Prostate gland (tissue), 2 donors: Measurements from ENCODE around the gene TACC2. TPM values are rescaled to one million over a fixed set of nuclear protein-coding genes. Genes with fewer than 3 reads are reported as not detected.

ENCODE experiments used
- DNase-seq: peaks from one replicate; pipeline ENCODE4 v3.0.0-alpha.2; 2019; ENCODE audit warnings: low spot score
- H3K27ac ChIP-seq, 2 donors: fragments of 200-600 bp; sonication (generic); 2 replicates each; pipeline ENCODE4 v1.5.1; 2017 to 2019
- H3K27me3 ChIP-seq: fragments of 200-600 bp; sonication (generic); replicated peaks from 2 replicates; pipeline ENCODE4 v1.5.1; 2019; ENCODE audit not compliant: insufficient read depth
- H3K36me3 ChIP-seq, 2 donors: fragments of 200-600 bp; sonication (generic); 1 replicate in 1 of 2; 2 replicates in 1 of 2; pipeline versions ENCODE4 v1.5.1 to v1.8.1; 2017 to 2019
- H3K4me1 ChIP-seq: fragments of 200-600 bp; sonication (generic); replicated peaks from 2 replicates; pipeline ENCODE4 v1.5.1; 2019
- H3K4me3 ChIP-seq, 2 donors: fragments of 200-600 bp; sonication (generic); 2 replicates each; pipeline ENCODE4 v1.5.1; 2017 to 2019
- H3K9me3 ChIP-seq: fragments of 200-600 bp; sonication (generic); 2 replicates; pipeline ENCODE4 v1.5.1; 2017
- CTCF ChIP-seq, 4 experiments: fragments of 200-600 bp in 2 of 4; fragments of 450-650 bp in 2 of 4; sonication (generic) in 2 of 4; IDR thresholded peaks; 1 replicate in 3 of 4; 2 replicates in 1 of 4; pipeline ENCODE4 v1.5.1; 2016 to 2019; ENCODE audit warnings: antibody characterized with exemption in 4 of 4, mild to moderate bottlenecking in 2 of 4, moderate library complexity in 2 of 4
- POLR2A ChIP-seq: fragments of 450-650 bp; IDR thresholded peaks from one replicate; pipeline ENCODE4 v1.6.1; 2016; ENCODE audit warnings: antibody characterized with exemption, mild to moderate bottlenecking
- POLR2AphosphoS5 ChIP-seq: sonication (generic); formaldehyde crosslinking; IDR thresholded peaks from one replicate; pipeline ENCODE4 v1.6.1; 2017; ENCODE audit warnings: antibody characterized with exemption
- WGBS: methylation state at CpG from one replicate; pipeline ENCODE4 v1.1.5; 2018; 5-methylcytosine and 5-hydroxymethylcytosine counted together
- intact Hi-C: fragments of 100-400 bp; cut with DNase I; formaldehyde crosslinking; loops from one replicate; pipeline ENCODE4 v1.14.2; 2022
- total RNA-seq, 2 donors: library from RNA; depleted of rRNA; stranded (reverse); fragments of >200 nt; gene quantifications; one replicate each; pipeline ENCODE4 v1.1.0, GENCODE V29; 2016

The TACC2 gene
- total RNA-seq, 2 donors from 2014 or later: 101 to 140 TPM

DNA sequence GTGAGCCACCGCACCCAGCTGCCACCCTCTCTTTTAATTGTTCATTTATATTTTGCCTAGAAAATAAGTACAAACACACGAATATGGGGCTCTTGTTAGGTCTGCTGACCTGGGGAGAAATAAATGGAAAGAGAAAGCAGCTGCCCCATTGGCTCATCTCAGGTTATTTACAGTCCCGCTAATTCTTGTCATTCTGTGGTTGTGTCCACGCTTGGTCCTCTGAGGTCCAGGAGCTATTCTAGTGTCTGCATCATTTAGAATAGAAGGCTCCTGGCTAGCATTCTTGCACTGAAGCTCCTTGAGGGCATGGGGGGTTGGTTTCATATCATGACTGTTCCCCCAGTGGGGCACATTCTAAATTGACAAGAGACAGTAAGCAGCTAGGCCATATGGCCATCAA is 128.5 kb downstream of the TACC2 start:
- DNase-seq: no peak
- intact Hi-C loops: loop anchor here (10.0 kb wide), 1 partner anchor 1173 kb away; no protein-coding TSS in a partner anchor
- peaks cover 3% of the 10 kb centered on the region for H3K4me1 ChIP-seq
- H3K27ac ChIP-seq: peak overlapping the region; percentile 96 to 99
- H3K4me3 ChIP-seq: no peak overlapping the region
- 96% methylated on average over 4 of the region's 4 CpGs for WGBS
- no peaks in the 10 kb centered on the region for H3K36me3 ChIP-seq
- no peak for TF ChIP-seq POLR2A
- no peak for TF ChIP-seq CTCF (IDR thresholded peaks at IDR 0.05)
- TF ChIP-seq POLR2AphosphoS5: no peak
- H3K27me3 ChIP-seq: no peaks in the 10 kb centered on the region
- H3K9me3 ChIP-seq: no peaks in the 10 kb centered on the region

DNA sequence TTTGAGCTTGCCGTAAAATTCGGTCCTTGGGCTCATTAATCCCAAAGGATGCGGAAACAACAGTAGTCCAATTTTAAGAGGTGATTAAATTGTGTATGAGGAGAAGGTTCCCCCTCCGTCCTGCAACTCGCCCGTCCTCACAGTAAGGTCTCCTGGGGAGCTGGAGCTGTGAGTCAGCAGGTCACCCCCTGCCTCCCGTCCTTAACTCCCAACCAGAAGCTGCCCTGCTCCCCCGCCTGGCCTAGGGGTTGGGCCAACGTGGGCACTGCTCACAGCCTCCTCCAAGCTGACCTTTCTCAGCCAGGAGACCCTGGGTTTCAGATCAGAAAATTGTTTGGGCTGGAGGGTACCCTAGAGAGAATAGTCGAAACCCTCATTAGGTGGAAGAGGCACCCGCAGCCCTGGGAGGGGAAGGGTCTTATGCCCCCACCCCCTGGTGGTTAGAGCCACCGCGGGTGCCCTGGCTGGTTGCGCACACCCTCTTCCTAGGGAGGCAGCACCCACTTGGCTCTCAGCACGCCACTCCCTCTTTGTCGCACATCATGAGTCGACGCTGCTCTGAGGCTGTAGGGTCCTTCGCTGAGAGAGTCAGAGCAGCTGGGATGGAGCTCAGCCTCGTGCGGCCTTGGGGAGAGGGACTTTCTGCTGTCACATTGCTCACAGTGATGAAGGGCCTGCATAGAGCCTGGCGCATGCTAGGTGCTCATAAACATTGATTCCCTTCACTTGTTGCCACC is 131.2 kb downstream of the TACC2 start:
- Histone ChIP-seq H3K9me3 (no peaks in the 10 kb centered on the region), H3K27ac (peak overlapping the region; percentile 96 to 99), H3K4me1 (no peaks in the 10 kb centered on the region), H3K36me3 (no peaks in the 10 kb centered on the region), H3K4me3 (no peak overlapping the region), H3K27me3 (no peaks in the 10 kb centered on the region)
- WGBS: 73% methylated on average over 22 of the region's 22 CpGs
- TF ChIP-seq POLR2A (no peak), CTCF (IDR thresholded peaks at IDR 0.05) (no peak), POLR2AphosphoS5 (peak; percentile 53)
- intact Hi-C loops: no loop called here
- no peak for DNase-seq

DNA sequence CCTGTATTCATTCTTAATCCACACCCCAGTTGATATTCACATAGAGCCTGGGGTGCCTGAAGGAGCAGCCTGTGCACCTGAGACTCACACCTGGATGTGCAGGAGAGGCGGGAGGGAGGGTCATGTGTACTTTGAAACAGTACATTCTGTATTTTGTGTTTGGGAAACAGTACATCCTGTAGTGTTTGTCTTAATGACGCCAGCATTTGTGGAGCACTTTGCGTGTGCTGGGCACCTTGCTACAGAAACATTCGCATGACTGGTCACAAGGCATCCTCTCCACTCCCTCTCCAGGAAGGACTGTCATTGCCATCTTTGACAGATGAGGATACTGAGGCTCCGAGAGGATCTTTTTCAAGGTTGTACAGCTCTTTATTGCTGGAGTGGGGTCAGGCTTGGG is 132.1 kb downstream of the TACC2 start:
- intact Hi-C loops: no loop called here
- Histone ChIP-seq H3K4me3 (no peak overlapping the region), H3K27me3 (no peaks in the 10 kb centered on the region), H3K4me1 (no peaks in the 10 kb centered on the region), H3K27ac (peak overlapping the region; percentile 96 to 99), H3K9me3 (no peaks in the 10 kb centered on the region), H3K36me3 (no peaks in the 10 kb centered on the region)
- peak; percentile 79 for DNase-seq
- no peak for TF ChIP-seq POLR2A
- peak; percentile 97 for TF ChIP-seq POLR2AphosphoS5
- TF ChIP-seq CTCF (IDR thresholded peaks at IDR 0.05): peak in 1 of 4 experiments; percentile 13
- 63% methylated on average over 5 of the region's 5 CpGs for WGBS

GRCh38 chr10:122122493-122122892 is 133.5 kb downstream of the TACC2 start:
- H3K4me3 ChIP-seq: no peak overlapping the region
- H3K27me3 ChIP-seq: no peaks in the 10 kb centered on the region
- DNase-seq: no peak
- H3K4me1 ChIP-seq: no peaks in the 10 kb centered on the region
- intact Hi-C loops: no loop called here
- TF ChIP-seq CTCF (IDR thresholded peaks at IDR 0.05) (no peak), POLR2AphosphoS5 (no peak), POLR2A (no peak)
- 84% methylated on average over 8 of the region's 8 CpGs for WGBS
- no peaks in the 10 kb centered on the region for H3K9me3 ChIP-seq
- no peaks in the 10 kb centered on the region for H3K36me3 ChIP-seq
- peak overlapping the region; percentile 69 to 99 for H3K27ac ChIP-seq

DNA sequence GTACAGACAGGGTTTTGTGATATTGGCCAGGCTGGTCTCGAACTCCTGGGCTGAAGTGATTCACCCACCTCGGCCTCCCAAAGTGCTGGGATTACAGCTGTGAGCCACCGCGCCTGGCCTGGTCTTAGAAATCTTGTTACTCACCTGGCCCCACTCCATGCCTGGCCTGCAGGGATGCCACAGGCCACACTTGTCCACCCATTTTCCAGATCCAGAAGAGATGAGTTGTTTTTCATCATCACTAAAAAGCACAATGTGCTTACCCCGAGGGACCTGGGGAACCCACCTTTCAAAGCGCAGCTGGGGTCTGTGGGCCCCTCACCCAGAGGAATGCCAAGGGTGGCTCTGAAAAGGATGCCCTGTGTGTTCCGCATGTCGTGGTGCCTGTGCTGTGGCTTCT is 134.2 kb downstream of the TACC2 start:
- Histone ChIP-seq H3K36me3 (no peaks in the 10 kb centered on the region), H3K9me3 (no peaks in the 10 kb centered on the region), H3K27me3 (no peaks in the 10 kb centered on the region), H3K27ac (peak overlapping the region; percentile 69 to 99), H3K4me1 (no peaks in the 10 kb centered on the region), H3K4me3 (no peak overlapping the region)
- 78% methylated on average over 8 of the region's 8 CpGs for WGBS
- intact Hi-C loops: no loop called here
- TF ChIP-seq POLR2A: no peak
- no peak for TF ChIP-seq POLR2AphosphoS5
- no peak for TF ChIP-seq CTCF (IDR thresholded peaks at IDR 0.05)
- DNase-seq: no peak
